Endodermal cell (in vitro differentiated cells): ENCODE data around the gene CCDC60. TPM values are rescaled to one million over a fixed set of nuclear protein-coding genes. Genes with fewer than 3 reads are reported as not detected.

Experiments
- DNase-seq: peaks from one replicate; pipeline ENCODE4 v3.0.0-alpha.2; 2017
- H3K27ac ChIP-seq: 2 replicates; pipeline ENCODE4 v1.5.1; 2013; ENCODE audit warnings: mild to moderate bottlenecking, low read depth, low read length, moderate library complexity
- H3K27me3 ChIP-seq: 2 replicates; pipeline ENCODE4 v1.6.1; 2013; ENCODE audit warnings: mild to moderate bottlenecking, low read length, moderate library complexity; ENCODE audit not compliant: insufficient read depth, control insufficient read depth, poor library complexity, severe bottlenecking
- H3K36me3 ChIP-seq: 2 replicates; pipeline ENCODE4 v1.7.0; 2013; ENCODE audit warnings: mild to moderate bottlenecking, low read length, moderate library complexity; ENCODE audit not compliant: control insufficient read depth, insufficient read depth
- H3K4me1 ChIP-seq: one replicate; pipeline ENCODE4 v1.7.0; 2013; ENCODE audit warnings: low read length; ENCODE audit not compliant: control insufficient read depth, insufficient read depth
- H3K4me3 ChIP-seq: 2 replicates; pipeline ENCODE4 v1.5.1; 2013; ENCODE audit warnings: mild to moderate bottlenecking, low read length, moderate library complexity
- H3K9ac ChIP-seq: 2 replicates; pipeline ENCODE4 v1.6.1; 2013; ENCODE audit warnings: mild to moderate bottlenecking, low read length, moderate library complexity; ENCODE audit not compliant: poor library complexity, severe bottlenecking; ENCODE audit errors: extremely low read depth
- H3K9me3 ChIP-seq: 2 replicates; pipeline ENCODE4 v1.6.1; 2013; ENCODE audit warnings: mild to moderate bottlenecking, low read length, moderate library complexity; ENCODE audit not compliant: control insufficient read depth
- H3K27ac Mint-ChIP-seq: 2 replicates; pipeline ENCODE4 v1.8.0; 2020; ENCODE audit warnings: mixed read lengths
- H3K27me3 Mint-ChIP-seq: 2 replicates; pipeline ENCODE4 v1.8.0; 2021; ENCODE audit warnings: mild to moderate bottlenecking, mixed read lengths; ENCODE audit not compliant: insufficient read depth
- H3K36me3 Mint-ChIP-seq: 2 replicates; pipeline ENCODE4 v1.8.0; 2020; ENCODE audit warnings: low read depth, mixed read lengths
- H3K4me1 Mint-ChIP-seq: 2 replicates; pipeline ENCODE4 v1.8.0; 2020; ENCODE audit warnings: mixed read lengths
- H3K4me3 Mint-ChIP-seq: 2 replicates; pipeline ENCODE4 v1.8.0; 2020; ENCODE audit warnings: mild to moderate bottlenecking, moderate library complexity, mixed read lengths
- H3K9me3 Mint-ChIP-seq: 2 replicates; pipeline ENCODE4 v1.8.0; 2020; ENCODE audit warnings: mild to moderate bottlenecking, mixed read lengths
- WGBS, 2 experiments: methylation state at CpG; one replicate each; pipeline versions ENCODE4 v1.1.5 to v1.1.7; 2013; ENCODE audit warnings: missing lambda C conversion rate in 2 of 2, mixed read lengths in 1 of 2; ENCODE audit not compliant: insufficient coverage in 1 of 2, insufficient read length in 1 of 2; 5-methylcytosine and 5-hydroxymethylcytosine counted together
- total RNA-seq, 2 donors: library from RNA; stranded (reverse); fragmentation: NEBNext Ultra II Directional in 1 of 2; extraction: Animal tissue kit (Norgen Biotek cat#: 25700) in 1 of 2; gene quantifications; 2 replicates in 1 of 2; 3 replicates in 1 of 2; pipeline ENCODE4 v1.2.1, GENCODE V29; 2021
- TF ChIP-seq, protein P1 (sequence below): fragments of 200-600 bp; sonication (generic); conservative IDR thresholded peaks from 2 replicates; pipeline ENCODE4 v1.5.0; 2021; ENCODE audit warnings: antibody characterized with exemption, mild to moderate bottlenecking

Gene CCDC60
- total RNA-seq, 2 donors from 2014 or later: 0.73 to 1.2 TPM

- no peaks in the 10 kb centered on the region for H3K27me3 ChIP-seq
- peaks cover 8% of the 10 kb centered on the region for H3K9me3 ChIP-seq
- H3K27ac Mint-ChIP-seq: no peak overlapping the region
- peaks cover 42% of the 10 kb centered on the region for H3K4me1 Mint-ChIP-seq
- H3K9me3 Mint-ChIP-seq: peaks cover 10% of the 10 kb centered on the region
- peaks cover 17% of the 10 kb centered on the region for H3K4me1 ChIP-seq
- H3K36me3 Mint-ChIP-seq: no peaks in the 10 kb centered on the region
- no peak overlapping the region for H3K27ac ChIP-seq
- no peak overlapping the region for H3K9ac ChIP-seq
- no peaks in the 10 kb centered on the region for H3K36me3 ChIP-seq
- no peaks in the 10 kb centered on the region for H3K27me3 Mint-ChIP-seq
- no peak overlapping the region for H3K4me3 ChIP-seq
- H3K4me3 Mint-ChIP-seq: no peak overlapping the region
- DNase-seq: no peak
- TF ChIP-seq, protein P1, sequence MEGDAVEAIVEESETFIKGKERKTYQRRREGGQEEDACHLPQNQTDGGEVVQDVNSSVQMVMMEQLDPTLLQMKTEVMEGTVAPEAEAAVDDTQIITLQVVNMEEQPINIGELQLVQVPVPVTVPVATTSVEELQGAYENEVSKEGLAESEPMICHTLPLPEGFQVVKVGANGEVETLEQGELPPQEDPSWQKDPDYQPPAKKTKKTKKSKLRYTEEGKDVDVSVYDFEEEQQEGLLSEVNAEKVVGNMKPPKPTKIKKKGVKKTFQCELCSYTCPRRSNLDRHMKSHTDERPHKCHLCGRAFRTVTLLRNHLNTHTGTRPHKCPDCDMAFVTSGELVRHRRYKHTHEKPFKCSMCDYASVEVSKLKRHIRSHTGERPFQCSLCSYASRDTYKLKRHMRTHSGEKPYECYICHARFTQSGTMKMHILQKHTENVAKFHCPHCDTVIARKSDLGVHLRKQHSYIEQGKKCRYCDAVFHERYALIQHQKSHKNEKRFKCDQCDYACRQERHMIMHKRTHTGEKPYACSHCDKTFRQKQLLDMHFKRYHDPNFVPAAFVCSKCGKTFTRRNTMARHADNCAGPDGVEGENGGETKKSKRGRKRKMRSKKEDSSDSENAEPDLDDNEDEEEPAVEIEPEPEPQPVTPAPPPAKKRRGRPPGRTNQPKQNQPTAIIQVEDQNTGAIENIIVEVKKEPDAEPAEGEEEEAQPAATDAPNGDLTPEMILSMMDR: no peak
- 77 to 82% methylated on average over 3 of the region's 3 CpGs for WGBS, 2 experiments
These were observed 30.9 kb downstream of the CCDC60 start for GRCh38 chr12:119365451-119365850.

DNA sequence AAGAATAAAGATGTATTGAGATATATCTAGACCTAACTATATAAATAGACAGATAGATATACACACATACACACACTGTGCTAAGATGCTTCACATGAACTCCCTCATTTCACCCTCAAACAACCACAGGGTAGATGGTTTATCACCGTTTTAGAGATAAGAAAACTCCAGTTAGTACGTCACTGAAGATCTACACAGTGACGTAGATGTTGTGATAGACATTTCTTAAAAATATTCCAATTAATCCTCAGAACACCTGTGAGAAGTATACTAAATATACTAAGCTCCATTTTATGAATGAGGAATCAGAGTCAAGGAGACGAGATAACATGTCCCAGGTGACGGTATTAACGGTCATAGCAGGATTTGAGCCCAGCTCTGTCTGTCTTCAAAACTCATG is 31.5 kb downstream of the CCDC60 start:
- Mint-ChIP-seq H3K27ac (no peak overlapping the region), H3K4me1 (peaks cover 42% of the 10 kb centered on the region), H3K4me3 (no peak overlapping the region), H3K27me3 (no peaks in the 10 kb centered on the region), H3K9me3 (peaks cover 7% of the 10 kb centered on the region), H3K36me3 (no peaks in the 10 kb centered on the region)
- DNase-seq: no peak
- Histone ChIP-seq H3K27ac (no peak overlapping the region), H3K4me3 (no peak overlapping the region), H3K9me3 (peaks cover 8% of the 10 kb centered on the region), H3K4me1 (peaks cover 17% of the 10 kb centered on the region), H3K9ac (no peak overlapping the region), H3K27me3 (no peaks in the 10 kb centered on the region), H3K36me3 (no peaks in the 10 kb centered on the region)
- TF ChIP-seq, protein P1: no peak
- 87 to 95% methylated on average over 3 to 5 of the region's 6 CpGs for WGBS, 2 experiments

DNA sequence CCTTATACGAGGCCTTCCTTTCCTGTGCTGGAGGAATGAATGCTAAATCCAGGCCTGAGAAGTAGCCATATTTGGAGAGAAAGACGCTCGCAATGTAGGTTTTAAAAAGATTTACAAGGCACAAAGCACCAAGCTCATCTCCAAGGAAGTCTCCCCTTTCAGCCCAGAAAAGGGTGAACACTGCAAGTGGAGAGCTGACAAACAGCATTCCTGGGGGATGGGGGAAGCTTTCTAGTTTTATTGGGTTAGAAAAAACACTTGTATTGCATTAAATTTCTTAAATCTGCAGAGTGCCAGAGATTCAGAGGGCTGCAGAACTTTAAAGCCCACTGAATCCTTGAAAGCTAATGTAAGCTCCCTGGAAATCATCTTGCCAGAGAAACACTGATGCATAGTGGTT is 34.6 kb downstream of the CCDC60 start:
- Mint-ChIP-seq H3K4me1 (peaks cover 37% of the 10 kb centered on the region), H3K9me3 (no peaks in the 10 kb centered on the region), H3K36me3 (no peaks in the 10 kb centered on the region), H3K27ac (no peak overlapping the region), H3K4me3 (no peak overlapping the region), H3K27me3 (no peaks in the 10 kb centered on the region)
- H3K27ac ChIP-seq: no peak overlapping the region
- no peak overlapping the region for H3K4me3 ChIP-seq
- no peak overlapping the region for H3K9ac ChIP-seq
- H3K4me1 ChIP-seq: peaks cover 17% of the 10 kb centered on the region
- no peaks in the 10 kb centered on the region for H3K27me3 ChIP-seq
- TF ChIP-seq, protein P1: no peak
- no peaks in the 10 kb centered on the region for H3K9me3 ChIP-seq
- DNase-seq: no peak
- 63 to 88% methylated on average over 1 to 3 of the region's 3 CpGs for WGBS, 2 experiments
- H3K36me3 ChIP-seq: no peaks in the 10 kb centered on the region
